GM18499 (cell line): ENCODE measurements around the gene MMP19.
"Not testable (repeated sequence)": the region's sequence is repeated elsewhere in the genome, so short reads cannot be mapped to it uniquely, and the experiment has no call there.

Experiments
- ATAC-seq: cut with Tn5 transposase; IDR thresholded peaks from one replicate; pipeline ENCODE4 v1.9.1; 2021; ENCODE audit warnings: moderate number of reproducible peaks; ENCODE audit not compliant: insufficient read depth, unreplicated experiment

Gene MMP19, protein sequence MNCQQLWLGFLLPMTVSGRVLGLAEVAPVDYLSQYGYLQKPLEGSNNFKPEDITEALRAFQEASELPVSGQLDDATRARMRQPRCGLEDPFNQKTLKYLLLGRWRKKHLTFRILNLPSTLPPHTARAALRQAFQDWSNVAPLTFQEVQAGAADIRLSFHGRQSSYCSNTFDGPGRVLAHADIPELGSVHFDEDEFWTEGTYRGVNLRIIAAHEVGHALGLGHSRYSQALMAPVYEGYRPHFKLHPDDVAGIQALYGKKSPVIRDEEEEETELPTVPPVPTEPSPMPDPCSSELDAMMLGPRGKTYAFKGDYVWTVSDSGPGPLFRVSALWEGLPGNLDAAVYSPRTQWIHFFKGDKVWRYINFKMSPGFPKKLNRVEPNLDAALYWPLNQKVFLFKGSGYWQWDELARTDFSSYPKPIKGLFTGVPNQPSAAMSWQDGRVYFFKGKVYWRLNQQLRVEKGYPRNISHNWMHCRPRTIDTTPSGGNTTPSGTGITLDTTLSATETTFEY

DNA sequence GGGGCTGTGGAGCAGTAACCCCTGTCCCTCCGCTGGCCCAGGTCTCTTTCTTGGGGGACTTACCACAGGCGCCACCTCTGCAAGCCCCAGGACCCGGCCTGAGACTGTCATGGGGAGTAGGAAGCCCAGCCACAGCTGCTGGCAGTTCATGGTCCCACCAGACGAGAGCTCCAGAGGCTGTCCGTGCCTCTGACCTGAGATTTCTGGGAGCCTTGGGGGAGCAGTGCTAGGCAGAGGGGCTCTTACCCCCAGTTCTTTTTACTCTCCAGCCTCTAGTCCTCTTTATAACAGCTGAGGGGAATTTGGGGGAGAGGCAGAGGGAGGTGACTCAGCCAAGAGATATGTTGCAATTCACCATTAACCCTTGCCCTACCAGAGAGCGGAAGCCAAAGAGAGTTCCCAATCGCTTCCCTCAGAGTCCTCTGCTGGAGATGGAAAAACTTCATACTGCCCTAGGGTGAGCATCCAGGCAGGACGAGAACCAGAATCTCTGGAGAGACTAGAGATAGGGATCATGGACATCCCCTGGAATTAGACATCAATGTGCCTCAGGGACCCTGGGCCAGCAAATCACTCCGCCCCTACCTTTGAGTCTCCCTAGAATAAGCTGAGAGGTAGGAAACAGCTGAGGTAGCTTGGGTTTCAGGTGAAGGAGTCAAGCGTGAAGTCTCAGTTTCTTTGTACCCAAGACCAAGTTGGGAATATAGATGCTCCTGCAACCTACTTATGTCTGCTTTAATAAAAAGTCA lies at the start of gene MMP19:
Gene MMP19, minus strand, starts transcription at position 256 of the 749 bp plus-strand sequence. Its CDS starts 106 bp downstream, at position 150.
- ATAC-seq, result no peak

DNA sequence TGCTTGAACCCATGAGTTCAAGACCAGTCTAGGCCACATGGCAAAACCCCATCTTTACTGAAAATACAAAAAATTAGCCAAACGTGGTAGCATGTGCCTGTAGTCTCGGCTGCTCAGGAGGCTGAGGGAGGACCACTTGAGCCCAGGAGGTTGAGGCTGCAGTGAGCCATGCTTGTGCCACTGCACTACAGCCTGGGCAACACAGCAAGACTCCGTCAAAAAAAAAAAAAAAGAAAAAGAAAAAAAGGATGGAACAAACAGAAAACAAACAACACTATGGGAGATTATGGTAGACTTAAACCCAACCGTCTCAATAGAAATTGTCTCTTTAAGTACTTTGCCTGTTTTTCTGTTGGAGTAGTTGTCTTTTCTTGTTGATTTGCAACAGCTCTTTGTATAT lies 48.6 kb upstream of the MMP19 start:
- no peak for ATAC-seq

DNA sequence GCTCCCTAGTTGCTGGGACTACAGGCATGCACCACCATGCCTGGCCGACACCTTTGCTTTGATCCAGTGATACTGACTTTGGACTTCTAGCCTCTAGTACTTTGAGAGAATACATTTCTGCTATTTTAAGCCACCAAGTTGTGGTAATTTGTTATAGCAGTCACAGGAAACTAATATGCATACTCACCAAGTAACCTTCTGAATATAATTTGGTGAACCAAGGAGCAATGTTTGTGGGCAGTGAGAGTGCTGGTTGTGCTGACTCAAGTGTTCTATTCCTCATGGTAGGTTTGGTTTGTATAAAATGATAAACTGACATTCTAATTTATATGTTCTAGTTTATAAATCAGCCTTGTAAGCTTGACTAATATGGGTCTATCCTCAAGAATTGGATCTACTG lies 42.4 kb upstream of the MMP19 start:
- no peak for ATAC-seq

DNA sequence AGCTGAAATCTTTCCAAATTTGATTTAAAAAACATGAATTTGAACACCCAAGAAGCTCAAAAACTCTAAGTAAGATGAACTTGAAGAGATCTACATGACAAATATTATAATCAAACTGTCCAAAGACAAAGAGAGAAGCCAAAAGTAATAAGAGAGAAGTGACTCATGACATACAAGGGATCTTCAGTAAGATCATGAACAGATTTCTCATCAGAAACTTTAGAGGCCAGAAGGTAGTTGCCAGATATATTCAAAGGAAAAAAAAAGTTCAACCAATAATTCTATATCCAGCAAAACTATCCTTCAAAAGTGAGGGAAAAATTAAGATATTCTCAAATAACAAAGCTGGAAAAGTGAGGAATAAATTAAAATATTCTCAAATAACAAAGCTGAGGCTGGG lies 35.1 kb upstream of the MMP19 start:
- ATAC-seq, result no peak

- no peak for ATAC-seq
Measured at GRCh38 chr12:55875704-55876467, 33.1 kb upstream of the MMP19 start.

DNA sequence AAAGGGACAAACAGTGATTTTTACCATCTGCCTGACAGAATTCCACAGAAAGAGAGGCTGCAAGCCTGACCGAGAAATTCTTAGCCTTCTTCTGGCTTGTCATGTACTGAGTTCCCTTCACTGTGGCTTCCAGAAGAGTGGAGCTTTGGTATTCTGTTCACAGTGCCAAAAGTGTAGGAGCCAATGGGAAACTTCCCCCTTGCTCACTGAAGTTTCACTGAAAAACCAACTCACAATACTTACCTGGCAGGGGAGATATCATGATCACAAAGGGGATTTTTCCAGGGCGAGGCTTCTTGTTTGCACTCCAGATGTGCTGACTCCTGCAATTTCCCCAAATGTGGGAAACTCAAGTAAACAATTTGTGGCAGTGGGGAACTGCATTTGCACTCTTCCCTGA lies 31.7 kb upstream of the MMP19 start:
- no peak for ATAC-seq

- ATAC-seq, result not testable (repeated sequence)
Measured at GRCh38 chr12:55866454-55867004, 23.8 kb upstream of the MMP19 start.

GRCh38 chr12:55865327-55865726 lies 22.6 kb upstream of the MMP19 start:
- ATAC-seq, result no peak

GRCh38 chr12:55862931-55863330 lies 20.2 kb upstream of the MMP19 start:
- ATAC-seq, result not testable (repeated sequence)

- no peak for ATAC-seq
Measured at GRCh38 chr12:55862286-55862685, 19.6 kb upstream of the MMP19 start.

DNA sequence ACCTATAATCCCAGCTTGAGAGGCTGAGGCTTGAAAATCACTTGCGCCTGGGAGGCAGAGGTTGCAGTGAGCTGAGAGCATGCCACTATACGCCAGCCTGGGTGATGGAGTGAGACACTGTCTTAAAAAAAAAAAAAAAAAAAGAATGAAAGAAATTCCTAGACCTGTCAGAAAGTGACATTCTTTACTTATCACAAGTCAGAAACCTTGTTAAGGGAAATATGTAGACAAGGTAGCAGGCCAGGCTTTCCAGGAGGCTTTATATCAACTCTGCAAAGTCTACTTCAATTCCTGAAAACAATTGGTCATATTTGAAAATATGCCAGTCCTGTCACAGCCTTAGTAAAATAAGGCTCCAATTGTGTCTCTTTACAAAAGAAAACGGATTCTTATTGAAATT lies 19.1 kb upstream of the MMP19 start:
- ATAC-seq, result no peak

GRCh38 chr12:55861396-55861795 lies 18.7 kb upstream of the MMP19 start:
- ATAC-seq, result no peak

DNA sequence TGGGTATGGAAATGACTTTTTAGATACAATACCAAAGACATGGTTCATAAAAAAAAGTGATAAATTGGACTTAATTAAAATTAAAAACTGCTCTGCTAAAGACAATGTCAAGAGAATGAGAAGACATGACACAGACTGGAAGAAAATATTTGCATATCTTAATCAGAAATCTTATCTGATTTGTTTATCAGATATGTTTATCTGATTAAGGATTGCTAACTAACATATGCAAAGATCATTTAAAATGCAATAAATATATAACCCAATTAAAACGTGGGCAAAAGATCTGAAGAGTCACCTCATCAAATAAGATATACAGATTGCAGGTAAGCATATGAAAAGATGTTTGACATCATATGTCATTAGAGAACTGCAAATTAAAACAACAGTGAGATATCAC lies 10.0 kb upstream of the MMP19 start:
- ATAC-seq, result no peak

DNA sequence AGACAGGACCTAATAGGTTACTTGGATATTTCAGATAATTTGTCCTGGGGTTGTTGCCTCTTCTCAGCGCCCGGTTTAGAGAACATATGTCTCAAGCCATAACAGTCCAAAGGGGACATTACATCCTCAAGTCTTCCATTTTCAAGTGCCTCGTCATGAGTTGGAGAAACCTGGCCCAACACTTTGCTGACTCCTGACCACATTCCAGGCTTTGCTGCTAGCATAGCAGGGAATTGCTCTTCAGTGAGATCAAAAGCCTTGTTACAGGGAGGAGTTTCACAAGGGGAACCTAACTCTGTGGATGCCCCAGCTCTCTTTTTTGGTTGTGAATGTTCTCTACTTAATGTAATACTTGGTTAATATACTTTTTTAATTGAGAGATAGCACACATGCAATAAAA lies 8.2 kb upstream of the MMP19 start:
- ATAC-seq, result no peak

DNA sequence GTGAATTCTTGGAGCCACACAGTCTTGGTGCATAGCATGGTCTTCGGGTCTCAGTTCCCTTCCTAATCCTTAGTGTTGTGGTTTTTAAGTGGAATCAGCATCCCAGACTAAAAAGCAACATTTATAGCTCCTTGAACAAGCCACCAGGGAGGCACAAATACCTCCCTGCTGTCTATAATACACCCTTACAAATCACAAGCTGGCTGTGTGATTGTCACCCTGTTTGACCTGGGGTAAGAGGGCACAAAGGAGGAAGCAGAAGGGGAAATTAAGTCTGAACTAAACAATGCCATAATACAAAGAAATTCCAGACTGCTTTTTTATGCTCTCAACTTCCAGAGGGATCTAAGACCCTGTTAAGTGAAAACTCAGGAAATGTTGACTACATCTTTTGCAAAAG lies 7.7 kb upstream of the MMP19 start:
- no peak for ATAC-seq

DNA sequence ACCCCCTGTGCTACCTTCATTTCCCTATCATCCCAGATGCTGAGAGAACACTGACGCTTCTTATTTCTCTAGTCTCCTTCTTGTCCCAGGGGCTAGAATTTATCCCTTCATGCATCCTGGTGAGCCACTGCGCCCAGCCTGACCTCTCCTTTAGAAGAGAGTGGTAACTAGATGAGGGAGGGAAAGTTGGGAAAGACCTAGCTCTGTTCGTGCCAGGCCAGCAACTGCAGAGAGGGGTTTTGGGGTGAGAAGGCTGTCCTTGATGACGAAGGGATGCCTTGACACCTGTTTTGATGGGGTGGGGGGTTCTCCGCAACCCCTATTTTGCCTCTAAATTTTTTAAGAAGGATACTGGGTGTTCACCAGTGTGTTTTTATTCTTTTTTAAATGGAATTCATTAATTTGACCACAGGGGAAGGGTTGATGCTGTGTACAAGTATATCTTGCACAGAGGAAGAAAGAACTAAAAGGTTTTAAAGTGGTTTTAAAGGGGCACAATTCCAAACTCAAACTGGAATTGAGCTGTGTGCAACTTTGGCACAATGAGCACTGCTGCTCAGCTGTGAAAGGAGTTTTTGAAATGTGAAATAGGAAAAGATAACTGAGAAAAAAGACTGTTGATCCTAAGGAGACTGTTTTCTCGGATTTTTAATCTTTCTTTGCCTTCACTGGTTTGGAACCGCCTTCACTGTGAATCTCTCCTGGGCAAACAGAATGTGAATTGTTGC lies 7.0 kb upstream of the MMP19 start:
- no peak for ATAC-seq

- no peak for ATAC-seq
Measured at GRCh38 chr12:55847603-55848291, 5.0 kb upstream of the MMP19 start.

GRCh38 chr12:55847033-55847432 lies 4.3 kb upstream of the MMP19 start:
- ATAC-seq, result no peak

DNA sequence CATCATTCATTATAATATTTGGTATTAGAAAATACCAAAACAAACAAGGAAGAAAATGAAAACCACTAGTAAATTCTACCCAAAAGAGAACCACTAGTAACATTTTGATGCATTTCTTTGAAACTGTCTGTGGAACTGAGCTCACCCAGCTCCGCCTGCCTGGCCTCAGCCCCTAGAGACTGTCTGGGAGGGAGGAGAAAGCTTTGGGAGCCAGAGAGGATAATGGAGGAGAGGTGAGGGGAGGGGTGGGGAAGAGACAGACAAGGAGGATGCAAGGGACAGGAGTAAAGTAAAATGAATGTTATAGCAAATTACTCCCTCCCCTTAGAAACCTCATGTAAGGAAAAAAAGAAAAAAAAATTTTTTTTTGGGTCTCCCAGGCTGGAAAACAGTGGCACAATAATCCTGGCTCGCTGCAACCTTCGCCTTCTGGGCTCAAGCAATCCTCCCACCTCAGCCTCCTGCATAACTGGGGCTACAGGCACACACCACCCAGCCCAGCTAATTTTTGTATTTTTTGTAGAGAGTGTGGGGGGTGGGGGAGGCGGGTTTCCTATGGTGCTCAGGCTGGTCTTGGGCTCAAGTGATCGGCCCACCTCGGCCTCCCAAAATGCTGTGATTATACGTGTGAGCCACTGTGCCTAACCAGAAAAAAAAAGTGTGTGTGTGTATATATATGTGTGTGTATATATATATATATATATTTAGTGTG lies 3.2 kb upstream of the MMP19 start:
- no peak for ATAC-seq
